ENCODE results near the gene MRC2. TPM values are rescaled to one million over a fixed set of nuclear protein-coding genes. Genes with fewer than 3 reads are reported as not detected.
A peak's percentile ranks its signal among the peaks of the same experiment; 100 is the strongest.
"Not testable (repeated sequence)": the region's sequence is repeated elsewhere in the genome, so short reads cannot be mapped to it uniquely, and the experiment has no call there.

The MRC2 gene
- polyA plus RNA-seq, 6 donors from 2014 or later: not detected

DNA sequence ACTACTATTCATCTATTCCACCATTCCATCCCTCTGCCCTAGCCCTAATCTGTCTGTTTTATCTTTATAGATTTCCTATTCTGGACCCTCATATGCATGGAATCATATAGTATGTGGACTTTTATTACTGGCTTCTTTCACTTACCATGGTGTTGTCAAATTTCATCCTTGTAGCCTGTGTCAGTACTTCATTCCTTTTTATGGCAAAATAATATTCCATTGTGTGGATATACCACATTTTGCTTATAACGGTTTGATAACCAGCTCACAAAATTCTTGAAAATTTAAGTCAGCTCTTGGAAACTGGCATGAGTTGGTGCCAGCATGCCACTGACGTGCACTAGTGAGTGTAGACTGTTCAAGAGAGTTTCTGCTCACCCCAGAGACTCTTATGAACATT, 30.3 kb upstream of the MRC2 start:
- peaks cover 34 to 42% of the 10 kb centered on the region in 2 donors for H3K36me3 Mint-ChIP-seq
- H3K27ac Mint-ChIP-seq: peak overlapping the region in 1 of 6 donors; percentile 21
- H3K4me3 Mint-ChIP-seq: no peak overlapping the region
- ATAC-seq (ENCODE audit: low read depth in 2 of 2): no peak
- H3K9me3 Mint-ChIP-seq: peaks cover 0 to 3% (median 0%) of the 10 kb centered on the region in 7 donors
- no peak for DNase-seq
- no peaks in the 10 kb centered on the region for H3K27me3 Mint-ChIP-seq
- H3K4me1 Mint-ChIP-seq: no peaks in the 10 kb centered on the region

DNA sequence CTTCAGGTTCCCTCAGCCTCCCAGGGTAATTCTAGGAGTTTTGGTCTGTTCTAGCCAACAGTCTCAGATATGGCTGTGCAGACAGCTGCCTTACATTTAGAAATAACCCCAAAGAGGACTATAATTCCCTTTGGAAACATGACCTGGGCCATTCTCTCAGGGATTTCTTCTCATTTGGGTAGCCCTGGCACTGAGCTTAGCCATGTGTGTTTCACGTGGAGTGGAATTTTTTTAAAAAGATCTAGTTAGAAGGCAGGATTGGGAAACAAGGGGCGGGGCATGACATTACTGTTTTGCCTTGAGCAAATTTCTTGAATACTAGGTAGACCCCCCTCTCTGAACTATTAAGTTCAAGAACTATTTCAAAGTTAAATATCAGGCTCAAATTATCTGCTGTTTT, 29.6 kb upstream of the MRC2 start:
- ATAC-seq (ENCODE audit: low read depth in 2 of 2): no peak
- Mint-ChIP-seq H3K36me3 (peaks cover 41 to 49% of the 10 kb centered on the region in 2 donors), H3K27ac (peak overlapping the region in 1 of 6 donors; percentile 30), H3K4me1 (no peaks in the 10 kb centered on the region), H3K4me3 (no peak overlapping the region), H3K9me3 (peaks cover 0 to 3% (median 0%) of the 10 kb centered on the region in 7 donors), H3K27me3 (no peaks in the 10 kb centered on the region)
- DNase-seq: no peak

DNA sequence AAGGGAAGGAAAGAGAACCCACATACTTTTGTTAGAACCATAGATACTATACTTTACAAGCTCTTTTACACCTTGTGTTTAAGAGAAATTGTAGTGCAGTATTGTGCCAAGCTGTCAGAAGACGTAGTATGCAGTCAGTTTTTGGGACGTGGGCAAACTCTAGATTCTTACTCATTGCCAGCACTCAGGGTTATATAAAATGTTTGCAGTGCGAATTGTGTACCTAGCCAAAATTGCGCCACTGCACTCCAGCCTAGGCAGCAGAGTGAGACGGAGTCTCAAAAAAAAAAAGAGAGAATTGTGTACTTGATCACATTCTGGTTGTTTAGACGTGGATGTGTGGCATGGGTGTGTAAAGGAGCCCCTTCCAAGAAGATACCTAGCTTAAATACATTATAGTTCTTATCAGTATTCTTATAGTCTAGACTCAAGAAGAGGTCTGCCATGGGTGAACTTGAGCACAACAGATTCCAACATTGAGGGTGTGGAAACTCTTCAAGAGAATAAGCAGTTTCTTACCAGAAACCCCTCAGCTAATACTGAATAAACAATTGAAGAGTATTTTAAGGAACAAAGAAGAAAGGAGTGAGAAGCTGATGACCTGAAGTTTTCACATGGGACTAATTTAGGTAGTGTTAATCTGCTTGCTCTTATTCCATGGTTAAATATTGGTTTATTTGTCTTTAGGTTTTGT, 27.4 kb upstream of the MRC2 start:
- H3K27ac Mint-ChIP-seq: no peak overlapping the region
- H3K27me3 Mint-ChIP-seq: no peaks in the 10 kb centered on the region
- ATAC-seq (ENCODE audit: low read depth in 2 of 2) (no peak), DNase-seq (no peak)
- H3K4me3 Mint-ChIP-seq: no peak overlapping the region
- H3K9me3 Mint-ChIP-seq: peaks cover 0 to 2% (median 0%) of the 10 kb centered on the region in 7 donors
- no peaks in the 10 kb centered on the region for H3K4me1 Mint-ChIP-seq
- H3K36me3 Mint-ChIP-seq: peaks cover 47 to 48% of the 10 kb centered on the region in 2 donors

DNA sequence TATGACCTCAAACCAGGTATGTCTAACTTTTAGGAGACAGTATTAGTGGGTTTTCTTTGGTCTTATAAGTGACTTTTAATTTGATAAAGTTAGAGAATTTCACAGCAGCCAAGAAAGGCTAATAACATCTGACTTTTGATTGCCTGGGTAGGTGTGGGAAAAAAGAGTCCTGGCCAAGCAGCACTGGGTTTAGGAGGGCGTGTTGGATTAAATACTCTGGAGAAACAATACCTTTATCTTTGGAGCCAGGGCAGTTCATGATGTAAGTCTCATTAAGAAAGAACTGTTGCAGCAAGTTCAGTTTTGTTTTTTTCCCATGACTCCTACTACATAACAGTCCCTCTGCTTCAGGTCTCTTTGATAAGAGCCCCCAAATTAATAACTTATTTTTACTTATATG, 26.7 kb upstream of the MRC2 start:
- H3K27me3 Mint-ChIP-seq: no peaks in the 10 kb centered on the region
- ATAC-seq (ENCODE audit: low read depth in 2 of 2) (no peak), DNase-seq (no peak)
- H3K36me3 Mint-ChIP-seq: peaks cover 42 to 47% of the 10 kb centered on the region in 2 donors
- peaks cover 0 to 2% (median 0%) of the 10 kb centered on the region in 7 donors for H3K9me3 Mint-ChIP-seq
- peak overlapping the region in 1 of 6 donors; percentile 33 for H3K27ac Mint-ChIP-seq
- no peak overlapping the region for H3K4me3 Mint-ChIP-seq
- H3K4me1 Mint-ChIP-seq: no peaks in the 10 kb centered on the region

DNA sequence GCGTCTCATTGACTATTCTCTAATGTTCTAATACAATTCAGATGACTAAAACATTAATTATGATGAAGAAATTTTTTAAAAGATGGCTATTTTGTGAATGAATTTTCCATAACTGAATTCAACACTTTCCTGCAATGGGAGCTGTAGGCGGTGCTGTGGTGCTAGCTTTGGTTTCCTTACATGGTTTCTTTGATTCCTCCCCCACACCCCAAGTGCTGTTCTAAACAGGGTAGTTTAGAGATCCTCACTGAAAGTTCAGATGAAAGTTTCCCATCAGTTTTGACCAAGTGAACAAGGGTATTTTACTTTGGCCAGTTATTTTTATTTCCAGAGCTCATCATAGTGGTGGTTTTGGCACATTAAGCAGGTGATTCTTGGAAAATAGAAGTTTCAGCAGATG, 26.0 kb upstream of the MRC2 start:
- Mint-ChIP-seq H3K9me3 (peaks cover 0 to 2% (median 0%) of the 10 kb centered on the region in 7 donors), H3K27ac (no peak overlapping the region), H3K4me1 (no peaks in the 10 kb centered on the region), H3K36me3 (peaks cover 41 to 44% of the 10 kb centered on the region in 2 donors), H3K27me3 (no peaks in the 10 kb centered on the region), H3K4me3 (no peak overlapping the region)
- no peak for ATAC-seq (ENCODE audit: low read depth in 2 of 2)
- no peak for DNase-seq

DNA sequence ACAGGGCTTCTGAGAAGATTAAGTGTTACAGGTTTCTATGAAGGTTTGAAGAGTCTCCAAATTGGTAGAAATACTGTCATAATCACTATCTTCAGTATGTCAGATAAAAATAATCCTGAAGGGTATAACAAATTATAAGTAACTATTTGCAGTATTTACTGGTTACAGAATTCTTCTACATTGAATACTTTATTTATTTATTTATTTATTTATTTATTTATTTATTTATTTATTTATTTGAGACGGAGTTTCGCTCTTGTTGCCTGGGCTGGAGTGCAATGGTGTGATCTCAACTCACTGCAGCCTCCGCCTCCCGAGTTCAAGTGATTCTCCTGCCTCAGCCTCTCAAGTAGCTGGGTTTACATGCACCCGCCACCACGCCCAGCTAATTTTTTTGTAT, 23.7 kb upstream of the MRC2 start:
- H3K4me3 Mint-ChIP-seq; H3K27ac Mint-ChIP-seq; H3K4me1 Mint-ChIP-seq; H3K27me3 Mint-ChIP-seq; ATAC-seq (ENCODE audit: low read depth in 2 of 2); DNase-seq; H3K9me3 Mint-ChIP-seq: not testable (repeated sequence)
- peaks cover 41 to 47% of the 10 kb centered on the region in 2 donors for H3K36me3 Mint-ChIP-seq

DNA sequence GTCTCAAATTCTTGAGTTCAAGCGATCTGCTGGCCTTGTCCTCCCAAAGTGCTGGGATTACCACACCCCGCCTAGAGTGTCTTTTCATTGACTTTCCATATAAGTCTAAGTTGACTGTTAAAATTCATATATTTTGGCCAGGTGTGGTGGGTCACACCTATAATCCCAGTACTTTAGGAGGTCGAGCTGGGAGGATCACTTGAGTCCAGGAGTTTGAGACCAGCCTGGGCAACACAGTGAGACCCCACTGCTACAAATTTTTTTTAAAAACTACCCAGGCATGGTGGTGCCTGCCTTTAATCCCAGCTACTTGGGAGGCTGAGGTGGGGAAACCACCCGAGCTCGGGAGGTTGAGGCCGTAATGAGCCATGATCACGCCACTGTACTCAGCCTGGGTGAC, 21.9 kb upstream of the MRC2 start:
- ATAC-seq (ENCODE audit: low read depth in 2 of 2) (no peak), DNase-seq (no peak)
- peaks cover 37 to 43% of the 10 kb centered on the region in 2 donors for H3K36me3 Mint-ChIP-seq
- no peak overlapping the region for H3K27ac Mint-ChIP-seq
- no peaks in the 10 kb centered on the region for H3K27me3 Mint-ChIP-seq
- no peaks in the 10 kb centered on the region for H3K9me3 Mint-ChIP-seq
- peaks cover 0 to 6% (median 0%) of the 10 kb centered on the region in 3 donors for H3K4me1 Mint-ChIP-seq
- H3K4me3 Mint-ChIP-seq: no peak overlapping the region

DNA sequence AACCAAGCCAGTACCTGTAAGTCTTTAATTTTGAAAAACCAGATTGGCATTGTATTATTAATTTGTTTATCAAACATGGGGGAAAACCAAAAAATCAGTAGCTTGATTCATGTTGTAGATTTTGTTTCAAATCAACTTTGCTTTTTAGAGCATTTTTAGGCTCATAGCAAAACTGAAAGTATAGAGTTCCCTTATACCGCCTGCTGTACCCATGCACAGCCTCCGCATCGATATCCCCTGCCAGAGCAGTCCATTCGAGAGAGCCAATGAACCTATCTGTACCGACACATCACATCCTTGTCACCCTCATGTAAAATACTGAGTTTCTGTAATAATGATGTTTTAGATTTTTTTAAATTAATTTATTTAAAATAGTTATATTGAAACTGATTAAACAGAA, 16.2 kb upstream of the MRC2 start:
- Mint-ChIP-seq H3K36me3 (peaks cover 31 to 36% of the 10 kb centered on the region in 2 donors), H3K4me3 (no peak overlapping the region), H3K27me3 (no peaks in the 10 kb centered on the region), H3K27ac (peak overlapping the region in 3 of 6 donors; percentile 4 to 35 (median 15)), H3K9me3 (no peaks in the 10 kb centered on the region), H3K4me1 (peaks cover 0 to 6% (median 0%) of the 10 kb centered on the region in 3 donors)
- ATAC-seq (ENCODE audit: low read depth in 2 of 2): peak; percentile 54 to 63
- no peak for DNase-seq

DNA sequence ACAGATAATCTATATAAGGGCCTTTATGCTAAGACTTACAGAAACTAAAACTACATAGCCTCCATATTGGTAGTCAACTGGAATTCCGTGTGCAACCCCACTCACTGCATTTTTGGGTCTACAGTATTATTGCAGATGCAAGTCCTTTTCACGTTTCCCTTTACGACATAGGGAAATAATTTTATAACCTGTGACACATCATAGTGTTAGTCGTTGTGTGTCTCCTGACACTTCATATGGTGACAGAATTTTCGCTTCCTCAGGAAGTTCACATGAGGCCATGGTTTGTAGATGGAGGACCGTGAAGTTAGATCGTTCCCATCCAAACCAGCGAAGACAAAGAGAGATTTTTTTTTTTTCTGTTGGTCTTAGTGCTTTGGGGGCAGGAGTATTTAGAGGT, 15.7 kb upstream of the MRC2 start:
- Mint-ChIP-seq H3K27ac (peak overlapping the region in 2 of 6 donors; percentile 4 to 34), H3K4me1 (peaks cover 0 to 6% (median 0%) of the 10 kb centered on the region in 3 donors), H3K27me3 (no peaks in the 10 kb centered on the region), H3K4me3 (no peak overlapping the region), H3K9me3 (no peaks in the 10 kb centered on the region), H3K36me3 (peaks cover 29 to 36% of the 10 kb centered on the region in 2 donors)
- DNase-seq (no peak), ATAC-seq (ENCODE audit: low read depth in 2 of 2) (peak; percentile 27 to 47)

DNA sequence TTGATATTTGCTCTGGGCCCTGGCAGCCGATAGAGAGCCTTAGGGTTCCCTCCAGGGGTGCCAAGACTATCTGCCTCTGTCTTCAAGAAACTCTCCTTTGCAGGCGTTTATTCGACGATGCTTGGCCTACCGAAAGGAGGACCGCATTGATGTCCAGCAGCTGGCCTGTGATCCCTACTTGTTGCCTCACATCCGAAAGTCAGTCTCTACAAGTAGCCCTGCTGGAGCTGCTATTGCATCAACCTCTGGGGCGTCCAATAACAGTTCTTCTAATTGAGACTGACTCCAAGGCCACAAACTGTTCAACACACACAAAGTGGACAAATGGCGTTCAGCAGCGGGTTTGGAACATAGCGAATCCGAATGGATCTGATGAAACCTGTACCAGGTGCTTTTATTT, 15.2 kb upstream of the MRC2 start:
- H3K27ac Mint-ChIP-seq; H3K9me3 Mint-ChIP-seq; ATAC-seq (ENCODE audit: low read depth in 2 of 2); H3K4me1 Mint-ChIP-seq; H3K27me3 Mint-ChIP-seq; DNase-seq: not testable (repeated sequence)
- Mint-ChIP-seq H3K36me3 (peaks cover 26 to 33% of the 10 kb centered on the region in 2 donors), H3K4me3 (peak overlapping the region in 1 of 8 donors; percentile 41)

DNA sequence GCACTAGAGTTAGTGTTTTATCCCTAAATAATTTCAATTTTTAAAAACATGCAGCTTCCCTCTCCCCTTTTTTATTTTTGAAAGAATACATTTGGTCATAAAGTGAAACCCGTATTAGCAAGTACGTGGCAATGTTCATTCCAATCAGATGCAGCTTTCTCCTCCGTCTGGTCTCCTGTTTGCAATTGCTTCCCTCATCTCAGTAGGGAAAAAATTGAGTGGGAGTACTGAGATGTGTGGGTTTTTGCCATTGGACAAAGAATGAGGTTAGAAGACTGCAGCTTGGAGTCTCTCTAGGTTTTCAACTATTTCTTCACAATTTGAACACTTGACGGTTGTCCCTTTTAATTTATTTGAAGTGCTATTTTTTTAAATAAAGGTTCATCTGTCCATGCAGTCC, 14.4 kb upstream of the MRC2 start:
- not testable (repeated sequence) for H3K27me3 Mint-ChIP-seq; H3K4me3 Mint-ChIP-seq; H3K27ac Mint-ChIP-seq; H3K9me3 Mint-ChIP-seq; DNase-seq; ATAC-seq (ENCODE audit: low read depth in 2 of 2); H3K4me1 Mint-ChIP-seq
- peaks cover 18 to 25% of the 10 kb centered on the region in 2 donors for H3K36me3 Mint-ChIP-seq

DNA sequence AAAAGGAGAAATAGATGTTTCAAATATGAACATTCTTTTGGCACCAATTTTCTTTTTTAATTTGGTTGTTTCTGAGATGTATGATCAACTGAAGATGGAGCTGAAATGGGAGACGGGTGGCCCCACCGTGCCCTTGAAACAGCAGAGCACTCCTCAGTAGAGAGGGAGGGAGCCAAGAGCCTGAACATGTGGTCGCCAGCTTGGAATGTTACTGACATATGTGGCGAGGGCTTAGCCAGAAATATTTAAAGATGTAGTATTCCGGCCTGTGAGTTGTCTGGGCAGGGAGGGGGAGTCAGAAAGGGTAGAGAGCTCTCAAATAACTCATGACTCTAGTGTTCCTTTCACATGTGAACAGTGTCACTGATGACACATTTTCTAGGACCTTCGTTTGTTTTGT, 13.3 kb upstream of the MRC2 start:
- peak overlapping the region in 1 of 6 donors; percentile 53 for H3K27ac Mint-ChIP-seq
- peaks cover 0 to 6% (median 0%) of the 10 kb centered on the region in 3 donors for H3K4me1 Mint-ChIP-seq
- H3K36me3 Mint-ChIP-seq: peaks cover 17 to 20% of the 10 kb centered on the region in 2 donors
- H3K4me3 Mint-ChIP-seq: no peak overlapping the region
- DNase-seq (no peak), ATAC-seq (ENCODE audit: low read depth in 2 of 2) (no peak)
- H3K27me3 Mint-ChIP-seq: no peaks in the 10 kb centered on the region
- H3K9me3 Mint-ChIP-seq: no peaks in the 10 kb centered on the region

DNA sequence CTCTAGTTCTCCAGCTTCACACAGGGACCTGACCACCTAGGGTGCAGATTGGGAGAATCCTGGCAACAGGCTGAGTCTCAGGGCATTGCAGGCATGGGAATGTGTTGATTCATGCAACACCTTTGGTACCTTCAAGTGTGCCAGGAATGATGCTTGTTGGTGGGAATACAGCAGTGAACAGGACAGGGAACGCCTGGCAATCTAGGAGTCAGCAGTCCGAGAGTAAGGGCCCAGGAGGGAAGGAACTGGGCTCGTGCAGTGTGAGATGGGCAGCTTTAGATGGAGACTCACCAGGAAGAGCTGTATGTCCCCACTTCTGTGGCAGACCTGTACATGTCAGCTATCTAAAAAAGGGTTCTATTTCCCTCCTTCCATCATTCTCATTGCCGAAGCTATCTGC, 12.0 kb upstream of the MRC2 start:
- Mint-ChIP-seq H3K4me1 (peaks cover 0 to 1% (median 0%) of the 10 kb centered on the region in 3 donors), H3K4me3 (no peak overlapping the region)

More for the DNA sequence above, 12.0 kb upstream of the MRC2 start:
- Mint-ChIP-seq H3K27ac (peak overlapping the region in 2 of 6 donors; percentile 33 to 69), H3K27me3 (no peaks in the 10 kb centered on the region), H3K9me3 (no peaks in the 10 kb centered on the region), H3K36me3 (peaks cover 11 to 12% of the 10 kb centered on the region in 2 donors)
- ATAC-seq (ENCODE audit: low read depth in 2 of 2): no peak
- no peak for DNase-seq
